HG02759 (cell line): Measurements from ENCODE around the gene UXS1.

Source experiments
- ATAC-seq: cut with Tn5 transposase; IDR thresholded peaks from one replicate; pipeline ENCODE4 v1.9.1; 2021; ENCODE audit warnings: mild to moderate bottlenecking, moderate library complexity; ENCODE audit not compliant: unreplicated experiment

The UXS1 gene

DNA sequence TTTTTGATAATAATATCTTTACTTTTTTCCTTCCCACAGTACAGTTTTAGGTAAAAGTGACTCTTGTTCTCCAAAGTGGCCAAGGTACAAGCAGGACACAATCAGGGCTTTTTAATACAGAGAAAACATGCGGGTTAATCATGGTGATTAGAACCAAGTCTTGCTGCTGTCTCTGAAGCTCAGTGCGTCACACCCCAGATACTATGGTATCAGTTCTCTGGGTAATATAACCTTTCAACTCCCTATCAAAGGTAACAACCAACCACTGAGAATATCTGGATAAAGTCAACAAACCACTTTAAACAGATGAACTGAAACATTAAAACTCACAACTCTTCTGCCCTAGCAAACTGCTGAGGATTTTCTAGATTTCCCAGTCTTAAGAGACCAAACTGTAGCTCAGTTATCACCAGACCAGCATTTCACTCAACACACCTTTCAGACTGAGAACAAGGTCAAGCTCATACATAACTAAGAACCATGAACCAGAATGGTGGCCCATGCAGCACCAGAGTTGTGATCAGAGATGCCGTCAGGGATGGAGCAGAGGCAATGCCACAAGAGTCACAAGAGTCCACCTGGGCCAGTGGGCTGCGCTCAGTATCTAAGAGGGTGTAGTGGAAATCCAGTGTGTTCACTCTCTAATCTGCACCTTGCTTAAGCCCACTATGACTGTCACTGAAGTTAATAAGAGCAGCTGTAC is 103.0 kb downstream of the UXS1 start:
- ATAC-seq, result no peak

DNA sequence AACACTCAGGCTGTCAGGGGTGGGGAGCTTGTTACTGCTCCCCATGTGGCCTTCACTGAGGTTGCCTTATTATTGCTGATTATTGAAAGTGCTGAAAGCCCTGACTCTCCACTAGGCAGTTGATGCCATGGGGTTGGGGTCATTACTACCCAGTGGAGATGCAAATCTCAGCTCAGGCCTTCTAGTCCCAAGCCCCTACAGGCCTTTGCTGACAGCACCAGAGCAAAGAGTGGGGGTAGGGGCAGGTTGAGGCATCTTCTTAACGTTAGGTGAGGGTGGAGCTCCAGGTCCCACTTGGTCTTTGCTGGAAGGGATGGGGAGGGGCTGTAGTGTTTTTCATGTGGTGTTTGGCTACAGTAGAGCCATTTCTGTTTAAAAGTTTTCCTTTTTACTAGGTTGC is 104.5 kb downstream of the UXS1 start:
- no peak for ATAC-seq

- no peak for ATAC-seq
Measured at GRCh38 chr2:106085181-106085940, 108.7 kb downstream of the UXS1 start.

GRCh38 chr2:106080959-106081358 is 113.1 kb downstream of the UXS1 start:
- no peak for ATAC-seq

DNA sequence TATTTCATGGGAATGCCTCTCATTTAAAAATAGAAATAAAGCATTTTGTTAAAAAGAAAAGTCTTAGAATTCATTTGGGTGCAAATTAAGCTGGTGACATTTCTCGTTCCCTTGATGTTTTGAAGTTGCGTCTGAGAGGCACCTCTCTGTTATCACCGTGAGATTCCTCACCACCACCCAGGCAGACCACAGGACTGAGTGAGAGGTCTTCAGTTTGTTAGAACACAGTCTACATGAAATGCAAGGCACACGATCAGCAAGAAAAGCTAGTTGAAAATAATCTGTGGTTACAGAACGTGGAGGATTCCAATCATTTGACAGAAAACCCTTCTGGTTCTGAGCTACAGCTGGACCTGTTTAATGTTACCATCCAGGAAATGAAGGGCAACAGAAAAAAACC is 116.0 kb downstream of the UXS1 start:
- ATAC-seq, result no peak

- no peak for ATAC-seq
Measured at GRCh38 chr2:106076941-106077340, 117.2 kb downstream of the UXS1 start.

DNA sequence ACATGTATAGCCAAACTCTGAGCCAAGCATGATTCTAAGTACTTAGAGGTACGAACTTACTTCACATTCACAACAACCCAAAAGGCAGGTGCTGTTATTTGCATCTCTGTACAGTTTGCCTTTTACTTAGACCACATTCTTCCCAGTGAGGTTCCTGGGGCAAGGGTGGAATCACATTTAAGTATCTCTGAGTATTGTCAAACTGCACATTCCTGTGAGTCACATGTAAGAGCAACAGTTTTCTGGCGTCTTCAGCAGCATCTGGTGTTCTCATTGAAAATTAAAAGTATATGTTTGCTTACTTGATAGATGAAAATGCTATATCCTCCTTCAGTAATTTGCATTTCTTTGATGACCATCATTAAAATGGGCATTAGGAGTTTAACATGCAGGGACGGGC is 119.1 kb downstream of the UXS1 start:
- ATAC-seq, result no peak

- no peak for ATAC-seq
Measured at GRCh38 chr2:106073678-106074406, 120.3 kb downstream of the UXS1 start.

DNA sequence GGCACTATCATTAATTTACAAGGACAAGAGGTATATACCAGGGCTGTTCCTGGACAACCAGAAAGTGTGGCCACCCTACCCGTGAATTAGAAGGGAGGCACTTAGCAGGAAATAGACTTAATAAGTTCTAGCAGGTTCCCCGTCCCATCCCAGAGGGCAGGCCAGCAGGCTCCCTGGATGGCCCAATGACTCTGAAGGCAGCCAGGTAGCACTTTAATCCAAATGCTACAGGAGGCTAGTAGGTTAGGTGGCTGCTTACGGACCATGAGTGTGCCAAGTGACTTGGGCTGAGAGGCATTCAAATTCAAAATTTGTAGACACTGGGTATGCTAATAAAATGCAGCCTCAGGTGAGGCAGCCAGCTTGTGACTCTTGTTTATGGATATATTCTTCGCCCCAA is 123.9 kb downstream of the UXS1 start:
- no peak for ATAC-seq

GRCh38 chr2:106068451-106068850 is 125.7 kb downstream of the UXS1 start:
- ATAC-seq, result no peak

GRCh38 chr2:106065983-106066820 is 127.9 kb downstream of the UXS1 start:
- ATAC-seq, result no peak

DNA sequence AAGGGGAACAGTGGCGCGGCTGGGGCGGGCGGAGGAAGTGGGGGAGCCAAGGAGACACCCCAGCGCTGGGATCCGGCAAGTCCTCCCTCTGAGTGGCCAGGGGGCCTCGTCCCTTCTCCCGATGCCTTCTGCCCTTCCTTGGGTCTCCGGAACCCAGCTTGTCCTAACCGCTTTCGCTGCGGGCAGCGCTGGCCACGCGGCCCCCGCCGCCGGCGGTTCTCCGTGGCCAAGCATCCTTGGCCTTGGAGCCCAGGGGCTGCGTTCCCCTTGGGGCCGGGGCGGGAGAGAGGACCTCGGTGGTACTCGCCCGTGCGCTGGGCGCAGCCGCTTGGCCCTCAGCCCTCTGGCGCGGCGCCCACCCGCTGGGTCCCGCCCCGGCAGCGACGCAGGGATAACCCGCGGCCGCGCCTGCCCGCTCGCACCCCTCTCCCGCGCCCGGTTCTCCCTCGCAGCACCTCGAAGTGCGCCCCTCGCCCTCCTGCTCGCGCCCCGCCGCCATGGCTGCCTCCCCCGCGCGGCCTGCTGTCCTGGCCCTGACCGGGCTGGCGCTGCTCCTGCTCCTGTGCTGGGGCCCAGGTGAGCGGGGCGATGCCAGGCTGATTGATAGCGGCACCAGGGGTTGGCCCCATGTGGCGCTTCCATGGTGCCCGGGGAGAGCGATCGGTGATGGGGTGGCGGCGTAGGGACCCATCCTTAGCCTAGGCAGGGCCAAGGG is 128.7 kb downstream of the UXS1 start:
- ATAC-seq, result no peak

GRCh38 chr2:106063181-106063580 is 130.9 kb downstream of the UXS1 start:
- no peak for ATAC-seq

- no peak for ATAC-seq
Measured at GRCh38 chr2:106062627-106063026, 131.5 kb downstream of the UXS1 start.

- no peak for ATAC-seq
Measured at GRCh38 chr2:106061611-106062349, 132.3 kb downstream of the UXS1 start.

GRCh38 chr2:106059416-106060065 is 134.6 kb downstream of the UXS1 start:
- ATAC-seq, result no peak

GRCh38 chr2:106058469-106059137 is 135.5 kb downstream of the UXS1 start:
- ATAC-seq, result no peak

DNA sequence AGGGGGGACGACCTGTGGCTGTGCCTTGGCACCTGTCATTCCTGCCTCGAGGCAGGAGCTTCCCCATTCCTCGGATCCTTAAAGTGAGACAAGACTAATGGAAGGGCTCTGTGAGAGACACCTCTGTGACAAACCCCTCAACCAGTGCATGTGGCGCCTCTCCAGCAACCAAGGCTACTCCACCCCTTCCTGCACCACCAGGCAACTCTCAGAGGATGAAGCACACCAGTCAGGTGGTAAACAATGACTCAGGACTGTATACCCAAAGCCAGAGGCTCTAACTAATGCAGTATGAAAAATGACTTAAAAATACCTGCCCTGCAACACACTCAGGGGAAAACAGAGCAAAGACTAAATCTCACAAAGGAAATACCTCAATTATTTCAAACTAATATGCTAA is 136.9 kb downstream of the UXS1 start:
- no peak for ATAC-seq
